T1000 (cell line): ENCODE measurements around the gene DNAJB4.
"Not testable (repeated sequence)": the region's sequence is repeated elsewhere in the genome, so short reads cannot be mapped to it uniquely, and the experiment has no call there.

ENCODE experiments used
- DNase-seq: peaks from one replicate; lab custom pipeline; 2025; ENCODE audit warnings: mixed read lengths; lab: John Stamatoyannopoulos, UW

Gene DNAJB4

DNA sequence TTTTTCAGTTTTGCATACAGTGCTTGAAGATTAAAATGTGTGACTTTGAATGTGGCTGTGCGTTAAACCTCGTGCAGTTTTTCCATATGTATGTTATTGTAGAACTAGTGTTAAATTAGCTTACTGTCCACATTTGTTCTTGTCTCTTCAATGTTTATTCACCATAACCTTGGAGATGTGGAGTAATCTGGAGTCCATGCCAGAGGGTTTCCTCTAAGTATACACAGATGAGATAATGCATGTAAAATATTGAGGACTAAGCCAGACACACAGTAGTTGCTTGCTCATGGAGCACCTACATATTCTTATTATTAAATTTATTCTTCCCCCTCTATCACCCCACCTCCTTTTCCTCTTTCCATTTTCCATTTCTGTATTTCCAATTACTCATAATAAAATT, 33.3 kb downstream of the DNAJB4 start:
- DNase-seq = no peak

DNA sequence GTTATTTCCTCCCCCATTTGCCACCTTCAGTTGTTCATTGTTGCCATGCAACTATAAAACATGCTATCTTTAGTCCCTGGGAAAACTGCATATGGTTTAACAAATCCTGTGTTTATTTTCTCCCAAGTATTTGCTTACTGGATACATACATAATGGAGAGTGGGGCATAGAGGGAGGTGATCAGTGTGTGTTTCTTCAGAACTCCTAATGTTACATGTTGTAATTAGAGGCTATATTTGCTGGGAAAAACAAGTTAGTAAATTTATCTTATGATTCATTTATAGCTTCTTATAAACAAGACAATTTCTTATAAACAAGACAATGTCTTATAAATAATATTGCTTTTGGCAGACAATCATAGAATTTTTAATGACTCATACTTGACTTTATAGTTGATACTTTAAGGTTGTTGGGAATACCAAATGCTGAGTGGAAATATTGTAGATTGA, 33.8 kb downstream of the DNAJB4 start:
- DNase-seq = no peak

DNA sequence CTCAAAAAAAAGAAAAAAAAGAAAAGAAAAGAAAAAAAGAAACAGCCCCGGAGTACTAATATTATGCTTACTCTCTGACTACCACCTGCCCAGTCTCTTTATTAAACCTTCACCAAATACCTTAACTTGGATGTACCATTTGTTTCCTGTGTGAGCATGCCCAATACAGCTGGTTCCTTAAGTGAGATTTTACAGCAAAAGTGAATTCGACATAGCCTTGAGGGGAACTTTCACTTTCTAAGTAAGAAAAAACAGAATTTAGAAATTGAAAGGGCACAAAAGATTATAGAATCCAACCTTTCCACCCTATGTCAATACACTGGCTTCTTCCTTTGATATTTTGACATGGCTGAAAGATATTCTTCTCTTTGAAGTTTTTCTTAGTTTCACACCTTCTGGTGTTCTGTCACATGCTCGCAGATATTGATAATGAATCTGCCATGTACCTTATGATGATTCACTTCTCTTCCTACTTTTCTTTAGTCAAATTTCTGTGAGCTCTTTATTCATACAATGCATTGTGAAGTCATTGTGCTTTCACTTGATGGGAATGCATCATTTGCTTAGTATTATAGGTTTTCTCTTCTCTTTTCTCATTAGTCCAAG, 35.8 kb downstream of the DNAJB4 start:
- DNase-seq = no peak

DNA sequence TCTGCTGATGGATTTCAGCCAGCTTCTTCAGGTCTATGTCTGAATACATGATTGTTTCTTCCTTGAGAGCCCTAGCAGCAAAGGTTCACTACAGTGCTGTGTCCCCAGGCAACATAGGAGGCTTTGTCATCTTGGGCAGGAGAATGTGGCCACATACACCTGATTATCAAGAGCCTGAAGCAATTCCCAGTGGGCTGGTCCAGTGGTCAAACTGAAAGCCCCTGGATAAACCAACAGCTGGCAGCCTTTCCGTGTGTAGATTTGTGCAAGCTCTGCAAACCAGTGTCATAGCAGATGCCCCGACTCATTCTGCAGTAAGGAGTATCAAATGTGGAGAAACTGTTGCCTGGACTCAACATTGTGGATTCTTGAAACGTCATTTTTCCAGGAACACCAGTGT, 38.7 kb downstream of the DNAJB4 start:
- no peak for DNase-seq

DNA sequence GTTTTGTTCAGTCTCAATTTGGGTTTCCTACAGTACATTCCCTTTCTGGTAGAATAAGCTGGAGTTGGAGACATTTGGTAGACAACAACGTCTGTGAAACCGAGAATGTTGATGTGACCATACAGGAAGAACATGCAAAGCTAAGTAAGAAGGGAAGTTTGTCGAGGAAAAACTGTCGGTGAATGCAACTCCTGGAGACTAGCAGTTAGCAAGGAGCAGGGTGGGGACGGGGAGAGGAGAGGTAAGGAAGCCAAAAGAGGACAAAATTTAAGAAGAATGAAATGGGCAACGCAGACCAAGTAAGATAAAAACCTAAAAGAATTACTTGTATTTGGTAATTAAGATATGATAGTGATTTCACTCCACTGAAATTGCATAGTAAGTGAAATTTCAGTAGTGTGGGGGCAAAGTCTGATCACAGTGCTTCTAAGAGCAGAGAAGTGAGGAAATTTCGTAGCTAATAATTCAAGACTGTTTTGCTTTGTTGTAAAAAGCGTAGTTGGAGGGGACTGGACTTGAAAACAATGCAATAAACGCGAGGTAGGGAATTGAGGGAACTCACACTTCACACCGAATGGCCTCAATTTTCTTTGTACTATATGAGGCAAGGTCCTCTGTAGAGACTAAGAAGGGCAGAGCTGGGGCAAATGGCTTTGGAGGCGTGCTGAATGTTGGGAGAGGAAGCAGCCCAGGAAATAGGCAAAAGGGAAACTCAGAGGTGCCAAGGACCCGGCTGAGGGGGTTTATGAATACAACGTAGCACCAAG, 40.2 kb downstream of the DNAJB4 start:
- DNase-seq = no peak

DNA sequence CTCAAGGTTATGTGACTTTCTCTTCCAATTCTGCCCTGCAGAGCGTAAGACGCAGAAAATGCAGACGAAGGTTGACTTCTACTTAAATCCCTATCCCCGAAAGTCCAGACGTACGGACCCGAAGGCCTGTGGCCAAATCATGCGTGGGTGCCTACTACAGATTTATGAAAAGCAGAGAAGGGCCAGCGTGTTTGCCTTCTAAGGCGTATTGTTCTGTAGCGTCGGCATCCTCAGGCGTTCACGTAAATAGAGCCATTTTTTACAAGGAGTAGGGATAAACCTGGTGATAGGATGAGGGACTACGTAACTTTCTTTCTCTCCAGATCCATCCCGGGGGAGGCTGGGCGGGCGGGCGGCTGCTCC, 40.8 kb downstream of the DNAJB4 start:
- no peak for DNase-seq

DNA sequence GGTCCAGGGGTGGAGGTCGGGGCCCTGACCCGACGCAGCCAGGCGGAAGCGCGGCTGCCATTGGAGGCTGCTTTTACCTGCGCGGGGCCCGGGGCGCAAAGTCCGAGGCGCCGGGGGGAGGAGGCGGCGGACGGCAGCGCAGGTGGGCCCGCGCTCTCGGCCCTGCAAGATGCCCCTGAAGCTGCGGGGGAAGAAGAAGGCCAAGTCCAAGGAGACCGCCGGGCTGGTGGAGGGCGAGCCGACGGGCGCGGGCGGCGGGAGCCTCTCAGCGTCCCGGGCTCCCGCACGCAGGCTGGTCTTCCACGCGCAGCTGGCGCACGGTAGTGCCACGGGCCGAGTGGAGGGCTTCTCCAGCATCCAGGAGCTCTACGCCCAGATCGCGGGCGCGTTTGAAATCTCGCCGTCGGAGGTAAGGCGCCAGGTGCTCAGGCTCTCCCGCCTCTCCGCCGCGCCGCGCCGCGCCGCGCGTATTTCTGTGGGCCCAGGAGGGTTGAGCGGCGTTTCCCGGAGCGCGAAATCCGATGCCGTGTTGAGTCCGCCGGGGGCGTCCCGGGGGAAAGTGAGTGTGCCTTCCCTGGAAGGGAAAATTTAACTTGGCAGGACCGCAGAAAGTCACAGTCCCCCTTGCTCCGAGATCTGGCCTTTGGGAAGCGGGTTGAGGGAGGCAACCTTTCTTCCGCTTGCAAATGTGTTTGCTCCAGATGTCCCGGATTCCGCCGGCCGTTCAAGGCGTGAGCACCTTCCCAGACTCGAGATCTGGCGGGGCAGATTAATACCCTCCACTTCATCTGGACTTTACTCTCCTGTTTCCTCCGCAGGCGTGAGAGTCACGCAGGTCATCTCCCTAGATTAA, 41.4 kb downstream of the DNAJB4 start, which contains the start of gene GIPC2:
TSS of gene GIPC2 (plus strand) at position 41 of the 853 bp plus-strand sequence. CDS start at position 170, 129 bp downstream.
- no peak for DNase-seq

DNA sequence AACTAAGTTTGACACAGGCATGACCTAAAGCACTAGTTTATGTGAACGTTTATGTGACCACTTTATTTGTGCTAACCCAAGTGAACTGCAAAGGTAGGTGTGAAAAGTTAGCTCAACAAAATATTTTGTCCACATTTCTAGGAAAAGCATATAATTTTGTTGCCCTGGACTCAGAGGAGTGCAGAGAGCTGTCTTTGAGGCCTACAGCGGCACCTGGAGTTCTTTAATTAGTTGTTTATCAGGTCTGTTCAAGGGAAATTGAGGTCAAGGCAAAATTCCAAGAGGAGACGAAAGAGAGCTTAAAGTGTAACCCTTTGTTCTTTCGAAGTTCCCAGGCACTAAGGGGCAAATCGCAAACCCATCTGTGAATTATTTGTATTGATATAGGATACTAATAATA, 42.4 kb downstream of the DNAJB4 start:
- DNase-seq = no peak

DNA sequence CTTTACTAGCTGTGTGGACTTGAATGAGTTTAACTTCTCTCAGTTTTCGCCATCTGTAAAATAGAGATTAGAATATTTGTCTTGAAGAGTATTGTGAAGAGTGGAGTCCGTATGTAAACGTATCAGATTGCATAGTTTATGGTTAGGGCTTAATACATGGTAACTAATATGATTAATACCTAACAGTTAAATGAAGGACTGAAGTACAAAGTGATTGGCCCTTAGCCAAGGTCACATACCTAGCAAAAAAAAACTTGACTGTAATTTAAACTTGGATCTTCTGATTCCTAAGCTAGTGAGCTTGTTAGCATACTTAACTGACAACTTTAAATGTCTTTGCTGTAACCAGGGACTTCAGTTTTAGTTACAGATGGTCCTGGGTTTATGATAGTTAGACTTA, 42.9 kb downstream of the DNAJB4 start:
- DNase-seq = no peak

DNA sequence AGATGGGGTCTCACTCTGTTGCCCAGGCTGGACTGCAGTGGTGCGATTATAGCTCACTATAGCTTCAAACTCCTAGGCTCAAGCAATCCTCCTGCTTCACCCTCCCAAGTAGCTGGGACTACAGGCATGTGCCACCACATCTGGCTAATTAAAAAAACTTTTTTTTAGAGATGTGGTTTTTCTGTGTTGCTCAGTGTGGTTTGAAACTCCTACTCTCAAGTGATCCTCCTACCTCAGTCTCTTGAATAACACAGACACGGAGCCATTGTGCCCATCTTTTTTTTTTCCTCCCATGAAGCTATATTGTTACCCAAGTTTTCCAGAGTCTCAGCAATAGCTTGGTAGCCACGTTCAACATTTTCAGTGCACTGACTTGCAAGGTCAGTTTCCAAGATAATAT, 43.7 kb downstream of the DNAJB4 start:
- DNase-seq = no peak

DNA sequence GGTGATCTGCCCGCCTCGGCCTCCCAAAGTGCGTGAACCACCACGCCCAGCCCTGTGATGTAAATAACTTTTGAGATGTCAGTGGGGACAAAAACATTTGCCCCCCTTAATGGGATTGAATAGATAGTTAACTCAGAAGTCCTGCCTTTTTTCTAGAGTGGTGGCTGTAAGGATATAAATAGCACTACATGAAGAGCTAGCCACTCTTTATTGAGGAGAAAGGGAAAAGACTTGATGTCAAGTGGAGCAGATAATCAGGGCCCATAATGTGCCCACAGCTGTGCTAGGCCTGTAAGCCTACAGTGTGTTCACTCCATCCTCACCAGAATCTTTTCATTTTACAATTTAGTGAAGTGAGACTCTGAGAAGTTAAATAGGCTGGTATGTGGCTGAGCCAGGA, 44.7 kb downstream of the DNAJB4 start:
- no peak for DNase-seq

DNA sequence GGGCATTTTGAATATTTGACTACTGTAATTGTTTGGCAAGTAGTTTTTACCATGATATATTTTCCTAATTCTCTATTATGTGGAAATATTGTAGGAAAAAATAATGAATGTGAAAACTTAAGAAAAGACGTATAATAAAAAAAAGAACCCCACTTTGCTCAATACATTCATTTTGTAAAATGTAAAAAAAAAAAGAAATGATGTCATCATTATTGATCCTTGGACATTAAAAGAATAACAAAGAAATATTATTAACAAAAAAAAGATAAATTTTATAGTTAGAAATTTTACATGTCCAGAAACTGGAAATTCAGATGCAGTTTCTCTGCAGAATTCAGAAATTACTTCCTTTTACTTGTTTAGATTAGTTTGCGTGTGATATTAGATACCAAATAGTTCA, 46.3 kb downstream of the DNAJB4 start:
- DNase-seq = no peak

DNA sequence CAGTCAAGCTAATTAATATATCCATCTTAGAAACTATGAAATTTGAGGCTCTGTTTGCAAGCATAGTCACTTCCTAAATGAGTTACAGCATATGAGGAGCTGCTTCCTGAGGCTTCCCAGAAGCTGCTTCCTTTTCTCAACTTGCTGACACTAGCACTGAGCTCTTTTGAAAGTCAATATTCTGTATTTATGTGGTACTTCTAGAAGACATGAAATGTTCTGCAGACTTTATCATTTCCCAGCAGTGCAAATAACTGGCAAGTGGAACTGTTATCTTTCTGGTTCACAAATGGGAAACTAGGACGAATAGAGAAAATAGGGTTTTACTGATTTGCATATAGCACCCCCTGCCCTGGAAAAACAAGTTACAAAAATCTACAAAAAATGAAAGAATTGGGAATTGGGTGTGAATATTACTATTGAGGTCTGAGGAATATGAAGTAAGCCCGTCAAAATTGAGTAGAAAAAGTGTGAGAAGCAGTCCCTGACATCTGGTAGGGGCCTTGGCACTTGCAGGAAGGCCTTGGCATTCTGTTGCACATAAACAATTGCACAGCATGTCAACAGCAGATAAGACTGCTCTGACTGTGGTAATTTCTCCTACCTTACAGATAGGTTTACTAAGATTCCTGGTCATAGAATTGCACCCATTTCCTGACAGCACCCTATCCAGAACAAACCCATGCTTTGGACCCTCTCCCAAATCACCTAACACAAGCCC, 48.1 kb downstream of the DNAJB4 start:
- DNase-seq = no peak

DNA sequence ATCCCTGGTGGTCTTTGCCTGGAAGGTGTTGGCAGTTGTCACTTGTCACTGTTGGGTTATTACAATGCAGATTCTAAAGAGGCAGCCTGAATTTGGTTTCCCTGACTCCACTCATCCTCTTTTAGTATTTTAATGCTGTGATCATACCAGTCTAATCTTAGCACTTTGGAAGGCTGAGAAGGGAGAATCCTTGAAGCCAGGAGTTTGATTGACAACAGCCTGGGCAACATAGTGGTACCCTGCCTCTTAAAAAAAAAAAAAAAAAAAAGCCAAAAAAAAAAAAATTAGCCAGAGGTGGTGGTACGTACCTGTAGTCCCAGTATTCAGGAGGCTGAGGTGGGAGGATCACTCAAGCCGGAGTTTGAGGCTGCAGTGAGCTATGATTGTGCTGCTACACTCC, 48.8 kb downstream of the DNAJB4 start:
- DNase-seq = no peak

DNA sequence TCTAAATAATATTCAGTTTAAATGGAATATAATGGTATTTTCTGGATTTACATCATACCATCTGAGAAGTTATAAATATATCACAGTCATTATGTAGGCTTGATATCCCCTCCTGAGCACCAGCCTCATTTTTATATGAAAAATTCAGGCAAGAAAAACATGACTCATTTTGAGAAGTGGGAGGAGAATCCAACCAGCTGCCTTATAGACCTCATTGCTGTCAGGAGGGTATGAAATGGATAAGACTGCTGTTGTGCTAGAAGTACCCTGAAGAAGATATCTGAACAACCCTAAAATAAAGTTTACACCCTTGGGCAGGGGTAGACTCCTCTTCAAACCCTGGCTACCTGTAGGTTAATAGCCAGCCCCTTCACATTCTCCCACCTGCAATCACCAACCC, 49.8 kb downstream of the DNAJB4 start:
- no peak for DNase-seq

DNA sequence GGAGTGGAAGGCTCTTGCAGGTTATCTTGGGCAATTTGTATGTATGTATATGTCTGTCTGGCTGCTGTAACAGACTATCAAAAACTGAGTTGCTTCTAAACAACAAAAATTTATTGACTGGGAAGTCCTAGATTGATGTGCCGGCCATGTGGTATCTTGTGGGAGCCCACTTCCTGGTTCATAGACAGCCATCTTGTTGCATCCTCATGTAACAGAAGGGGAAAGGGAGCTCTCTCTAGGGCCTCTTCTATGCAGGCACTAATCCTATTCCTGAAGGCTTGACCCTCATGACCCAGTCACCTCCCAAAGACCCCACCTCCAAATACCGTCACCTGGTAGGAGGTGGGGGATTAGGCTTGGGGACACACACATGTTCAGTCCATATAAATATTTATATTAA, 50.2 kb downstream of the DNAJB4 start:
- no peak for DNase-seq

DNA sequence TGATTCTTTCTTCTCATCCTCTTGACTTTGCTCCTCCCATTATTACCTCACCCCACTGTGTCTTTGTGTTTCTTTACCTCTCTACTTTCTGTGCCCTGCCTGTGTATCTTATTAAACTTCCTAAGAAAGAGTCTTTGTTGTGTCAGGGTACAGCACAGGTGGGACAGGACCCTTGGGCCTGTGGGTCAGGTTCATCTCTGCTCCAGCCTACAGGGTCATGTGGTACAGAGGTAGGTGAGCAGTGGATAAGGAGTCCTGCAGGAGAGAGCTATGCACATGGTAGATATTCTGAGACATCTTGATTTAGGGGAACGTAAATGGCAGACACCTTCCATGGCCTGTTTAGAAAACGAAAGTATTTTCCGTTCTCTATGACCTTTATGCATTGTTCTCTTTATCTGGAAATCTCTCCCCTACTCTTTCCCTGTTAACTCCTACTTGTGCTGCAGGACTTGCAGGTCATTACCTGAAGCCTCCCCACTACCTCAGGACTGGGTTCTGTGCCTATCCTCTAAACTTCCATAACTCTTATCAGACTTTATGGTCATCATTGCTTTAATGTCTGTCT, 50.9 kb downstream of the DNAJB4 start:
- DNase-seq = no peak

DNA sequence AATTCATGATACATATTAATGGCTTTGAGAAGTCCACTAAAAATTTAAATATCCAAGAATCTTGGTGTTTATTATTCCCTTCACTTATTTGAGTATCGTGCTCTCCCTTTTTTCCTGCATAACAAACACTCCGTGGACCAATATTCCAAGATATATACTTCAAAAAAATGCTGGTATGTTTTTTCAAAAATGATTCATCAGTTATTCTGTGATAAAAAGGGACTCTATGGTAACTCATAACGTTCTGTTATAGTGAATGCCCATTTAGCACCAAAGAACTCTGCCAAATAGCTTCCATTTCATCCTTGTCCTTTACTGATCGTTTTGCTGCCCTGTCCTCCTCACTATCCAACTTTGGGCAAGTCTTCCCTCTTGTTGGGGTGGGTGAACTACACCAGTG, 53.9 kb downstream of the DNAJB4 start:
- DNase-seq = no peak

DNA sequence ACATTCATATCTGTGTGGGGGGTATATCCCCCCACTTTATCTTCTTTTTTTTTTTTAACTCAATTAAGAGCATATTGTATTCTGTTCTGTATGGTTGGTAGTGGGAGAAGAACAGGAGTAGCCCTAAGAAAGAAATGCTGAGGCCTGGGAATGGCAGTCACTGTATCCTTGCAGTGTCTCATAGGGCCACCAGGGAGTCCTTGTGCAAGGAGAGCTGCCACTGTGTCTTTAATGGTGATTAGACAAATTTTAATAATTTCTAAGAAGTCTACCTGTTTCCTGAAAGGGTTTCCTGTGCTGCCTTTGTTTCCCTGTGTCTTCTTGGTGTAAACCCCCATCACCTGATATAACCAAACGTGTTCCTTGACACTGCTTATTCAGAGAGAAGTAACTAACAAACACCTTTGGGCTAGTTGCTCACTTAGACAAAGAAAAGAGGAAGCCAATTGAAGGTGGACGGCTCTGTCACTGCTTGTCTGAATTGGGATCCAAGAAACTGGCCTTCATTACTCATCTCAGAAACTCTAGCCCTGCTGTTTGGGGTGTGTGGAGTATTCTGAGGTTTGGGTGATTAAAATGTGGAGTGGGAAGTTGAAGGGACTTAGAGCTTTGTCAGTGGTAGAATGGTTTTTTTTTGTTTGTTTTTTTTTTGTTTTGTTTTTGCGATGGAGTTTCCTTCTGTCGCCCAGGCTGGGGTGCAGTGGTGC, 56.3 kb downstream of the DNAJB4 start:
- no peak for DNase-seq

DNA sequence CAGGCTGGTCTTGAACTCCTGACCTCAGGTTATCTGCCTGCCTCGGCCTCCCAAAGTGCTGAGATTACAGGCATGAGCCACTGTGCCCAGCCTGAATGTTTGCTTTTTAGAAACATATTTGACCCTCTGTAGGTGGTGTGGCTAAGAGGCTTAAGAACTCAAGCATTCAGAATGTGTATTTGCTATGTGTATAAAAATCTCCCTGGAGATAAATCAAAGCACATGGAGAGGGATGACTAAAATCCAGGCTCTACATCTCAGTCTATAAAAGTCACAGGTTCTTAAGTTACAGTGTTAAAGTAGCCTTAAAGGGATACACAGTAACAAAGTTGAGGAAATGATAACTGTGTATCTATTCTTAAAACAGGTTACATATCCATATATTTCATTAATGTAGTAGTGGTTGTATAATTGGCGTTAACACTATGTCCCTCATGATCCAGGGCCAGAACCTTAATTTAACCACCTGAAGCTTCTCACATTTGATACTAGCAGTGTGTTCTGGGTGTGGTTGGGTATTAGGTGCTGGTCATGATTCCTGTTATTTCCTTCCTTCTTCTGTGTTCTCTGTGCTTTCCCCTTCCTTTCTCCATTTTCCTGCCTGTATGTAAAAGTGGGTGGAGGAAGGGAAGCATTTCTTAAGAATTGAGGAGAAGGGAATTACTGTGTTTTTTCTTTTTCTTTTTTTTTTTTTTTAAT, 57.2 kb downstream of the DNAJB4 start:
- peak; percentile 34 for DNase-seq

DNA sequence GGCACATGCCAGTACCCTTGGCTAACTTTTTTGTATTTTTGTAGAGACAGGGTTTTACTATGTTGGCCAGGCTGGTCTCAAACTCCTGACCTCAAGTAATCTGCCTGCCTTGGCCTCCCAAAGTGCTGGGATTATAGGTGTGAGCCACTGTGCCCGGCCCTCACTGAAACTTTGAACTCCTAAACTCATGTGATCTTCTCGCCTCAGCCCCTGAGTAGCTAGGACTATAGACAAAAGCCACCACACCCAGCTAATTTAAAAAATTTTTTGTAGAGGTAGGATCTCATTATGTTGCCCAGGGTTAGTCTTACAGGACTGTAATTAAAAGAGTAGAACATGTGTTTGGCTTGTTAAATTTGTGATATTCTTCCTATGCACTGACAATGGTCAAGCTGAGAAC, 60.1 kb downstream of the DNAJB4 start:
- DNase-seq = not testable (repeated sequence)
